Lower lobe of right lung (tissue), 2 donors: ENCODE measurements around the gene GIMAP8. TPM values are rescaled to one million over a fixed set of nuclear protein-coding genes. Genes with fewer than 3 reads are reported as not detected.
A peak's percentile ranks its signal among the peaks of the same experiment; 100 is the strongest.

Source experiments
- ATAC-seq, 2 donors: fragments of 200-7000 bp; cut with Tn5 transposase; one replicate each; pipeline ENCODE4 v1.9.1; 2020 to 2022; ENCODE audit warnings: mild to moderate bottlenecking in 2 of 2, moderate library complexity in 2 of 2
- DNase-seq: peaks from one replicate; pipeline ENCODE4 v3.0.0-alpha.2; 2020
- H3K27ac ChIP-seq: fragments of 200-600 bp; one replicate; pipeline ENCODE4 v1.8.0; 2022
- H3K27me3 ChIP-seq: fragments of 200-600 bp; one replicate; pipeline ENCODE4 v1.8.0; 2022; ENCODE audit warnings: low read depth
- H3K36me3 ChIP-seq: fragments of 200-600 bp; one replicate; pipeline ENCODE4 v1.8.0; 2022; ENCODE audit warnings: mild to moderate bottlenecking
- H3K4me1 ChIP-seq: fragments of 200-600 bp; one replicate; pipeline ENCODE4 v1.8.0; 2022
- H3K4me3 ChIP-seq: fragments of 200-600 bp; one replicate; pipeline ENCODE4 v1.8.0; 2022; ENCODE audit warnings: mild to moderate bottlenecking
- H3K9me3 ChIP-seq: fragments of 200-600 bp; one replicate; pipeline ENCODE4 v1.8.0; 2022
- intact Hi-C: fragments of 100-400 bp; cut with DNase I; formaldehyde crosslinking; loops from one replicate; pipeline ENCODE4 v1.11.0; 2022
- total RNA-seq: library from RNA; stranded (reverse); fragmentation: NEBNext Ultra II Directional; extraction: Animal tissue kit (Norgen Biotek cat#: 25700); gene quantifications from one replicate; pipeline ENCODE4 v1.2.1, GENCODE V29; 2021
- TF ChIP-seq, protein P1 (sequence below): fragments of 200-600 bp; IDR thresholded peaks from one replicate; pipeline ENCODE4 v1.8.0; 2022; ENCODE audit warnings: antibody characterized with exemption, mild to moderate bottlenecking
- donor health status: DM: no; HTN: yes; CAD: no; lungs with severe emphysema.

GIMAP8 gene
- total RNA-seq, 1 donor from 2014 or later, result 44.4 TPM

DNA sequence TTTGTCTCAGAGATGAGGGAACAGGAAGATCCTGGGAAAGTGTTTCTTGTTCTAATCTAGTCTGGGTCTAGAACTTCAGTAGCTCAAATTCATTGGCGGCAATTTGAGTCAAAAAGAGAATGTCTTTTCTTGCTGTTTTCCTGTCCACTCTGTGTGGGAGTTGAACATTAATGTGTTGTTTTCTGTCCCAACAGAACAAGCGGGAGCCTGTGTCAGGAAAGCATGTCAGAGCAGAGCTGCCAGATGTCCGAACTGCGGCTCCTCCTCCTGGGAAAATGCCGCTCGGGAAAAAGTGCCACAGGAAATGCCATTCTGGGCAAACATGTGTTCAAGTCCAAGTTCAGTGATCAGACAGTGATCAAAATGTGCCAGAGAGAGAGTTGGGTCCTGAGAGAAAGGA lies 16.0 kb downstream of the GIMAP8 start:
- Histone ChIP-seq H3K9me3 (peaks cover 20% of the 10 kb centered on the region), H3K4me1 (peaks cover 27% of the 10 kb centered on the region), H3K27ac (no peak overlapping the region), H3K27me3 (no peaks in the 10 kb centered on the region), H3K4me3 (peak overlapping the region; percentile 46), H3K36me3 (peaks cover 46% of the 10 kb centered on the region)
- no peak for DNase-seq
- intact Hi-C loops, result no loop called here
- ATAC-seq, result peak in 1 of 2 donors; percentile 35
- TF ChIP-seq, protein P1, sequence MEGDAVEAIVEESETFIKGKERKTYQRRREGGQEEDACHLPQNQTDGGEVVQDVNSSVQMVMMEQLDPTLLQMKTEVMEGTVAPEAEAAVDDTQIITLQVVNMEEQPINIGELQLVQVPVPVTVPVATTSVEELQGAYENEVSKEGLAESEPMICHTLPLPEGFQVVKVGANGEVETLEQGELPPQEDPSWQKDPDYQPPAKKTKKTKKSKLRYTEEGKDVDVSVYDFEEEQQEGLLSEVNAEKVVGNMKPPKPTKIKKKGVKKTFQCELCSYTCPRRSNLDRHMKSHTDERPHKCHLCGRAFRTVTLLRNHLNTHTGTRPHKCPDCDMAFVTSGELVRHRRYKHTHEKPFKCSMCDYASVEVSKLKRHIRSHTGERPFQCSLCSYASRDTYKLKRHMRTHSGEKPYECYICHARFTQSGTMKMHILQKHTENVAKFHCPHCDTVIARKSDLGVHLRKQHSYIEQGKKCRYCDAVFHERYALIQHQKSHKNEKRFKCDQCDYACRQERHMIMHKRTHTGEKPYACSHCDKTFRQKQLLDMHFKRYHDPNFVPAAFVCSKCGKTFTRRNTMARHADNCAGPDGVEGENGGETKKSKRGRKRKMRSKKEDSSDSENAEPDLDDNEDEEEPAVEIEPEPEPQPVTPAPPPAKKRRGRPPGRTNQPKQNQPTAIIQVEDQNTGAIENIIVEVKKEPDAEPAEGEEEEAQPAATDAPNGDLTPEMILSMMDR, result no peak

DNA sequence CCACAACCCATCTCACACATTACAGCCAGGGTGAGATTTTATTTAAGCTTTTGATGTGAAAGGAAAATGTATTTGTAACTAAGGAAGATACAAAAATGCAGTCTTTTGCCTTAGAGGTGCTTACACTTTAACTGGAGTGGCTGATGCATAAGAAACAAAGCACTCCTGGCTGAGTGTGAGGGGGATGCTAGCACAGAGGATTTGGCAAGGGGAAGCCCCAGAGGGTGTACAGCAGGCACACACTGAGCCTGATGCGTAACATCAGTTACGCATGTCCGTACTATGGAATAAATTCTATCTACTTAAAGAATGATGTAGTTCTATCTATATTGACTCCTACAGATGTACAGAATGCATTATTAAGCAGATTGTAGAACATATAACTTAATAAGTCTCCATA lies 17.8 kb downstream of the GIMAP8 start:
- TF ChIP-seq, protein P1, result no peak
- no peak for ATAC-seq
- H3K27ac ChIP-seq, result no peak overlapping the region

DNA sequence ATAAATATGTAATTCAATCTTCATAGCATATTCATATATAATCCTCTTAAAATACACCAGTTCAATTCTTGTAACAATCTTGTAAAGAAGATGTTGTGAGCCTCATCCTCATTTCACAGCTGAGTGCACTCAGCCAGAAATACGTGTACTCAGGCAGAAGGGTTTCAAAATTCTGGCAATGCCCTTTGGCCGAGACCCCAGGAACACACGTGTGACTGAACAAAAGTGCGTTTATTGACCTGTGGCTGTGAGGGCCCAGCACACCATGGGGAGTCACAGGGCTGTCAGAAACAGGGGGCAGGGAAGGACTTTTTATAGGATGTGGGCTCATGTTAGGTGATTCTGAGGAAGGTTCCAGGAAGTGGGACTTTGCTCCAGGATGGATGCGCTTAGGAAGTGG lies 21.5 kb downstream of the GIMAP8 start:
- Histone ChIP-seq H3K4me1 (peaks cover 7% of the 10 kb centered on the region), H3K36me3 (peaks cover 83% of the 10 kb centered on the region), H3K27ac (no peak overlapping the region), H3K9me3 (no peaks in the 10 kb centered on the region), H3K27me3 (no peaks in the 10 kb centered on the region), H3K4me3 (peak overlapping the region; percentile 46)
- ATAC-seq, result no peak
- intact Hi-C loops, result no loop called here
- no peak for DNase-seq
- TF ChIP-seq, protein P1, result no peak

More for the DNA sequence above, 17.8 kb downstream of the GIMAP8 start:
- H3K4me1 ChIP-seq, result peaks cover 27% of the 10 kb centered on the region
- H3K9me3 ChIP-seq, result peaks cover 5% of the 10 kb centered on the region
- no peak for DNase-seq
- peak overlapping the region; percentile 46 for H3K4me3 ChIP-seq
- peaks cover 59% of the 10 kb centered on the region for H3K36me3 ChIP-seq
- intact Hi-C loops, result no loop called here
- no peaks in the 10 kb centered on the region for H3K27me3 ChIP-seq

DNA sequence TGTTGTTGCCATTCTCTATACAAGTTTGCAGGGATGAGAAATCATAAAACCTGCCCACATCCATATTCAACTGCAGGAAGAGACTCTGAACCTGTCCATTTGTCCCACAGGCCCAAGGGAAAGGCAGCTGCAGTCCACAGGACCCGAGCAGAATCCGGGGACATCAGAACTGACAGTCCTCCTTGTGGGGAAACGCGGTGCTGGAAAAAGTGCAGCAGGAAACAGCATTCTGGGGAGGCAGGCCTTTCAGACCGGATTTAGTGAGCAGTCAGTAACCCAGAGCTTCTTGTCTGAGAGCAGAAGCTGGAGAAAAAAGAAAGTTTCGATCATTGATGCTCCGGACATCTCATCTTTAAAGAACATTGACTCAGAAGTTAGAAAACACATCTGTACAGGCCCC lies 23.5 kb downstream of the GIMAP8 start:
- ATAC-seq (no peak), DNase-seq (no peak)
- peaks cover 15% of the 10 kb centered on the region for H3K4me1 ChIP-seq
- H3K9me3 ChIP-seq, result no peaks in the 10 kb centered on the region
- H3K36me3 ChIP-seq, result peaks cover 79% of the 10 kb centered on the region
- H3K4me3 ChIP-seq, result no peak overlapping the region
- H3K27me3 ChIP-seq, result no peaks in the 10 kb centered on the region
- TF ChIP-seq, protein P1, result no peak
- H3K27ac ChIP-seq, result no peak overlapping the region
- intact Hi-C loops, result no loop called here

DNA sequence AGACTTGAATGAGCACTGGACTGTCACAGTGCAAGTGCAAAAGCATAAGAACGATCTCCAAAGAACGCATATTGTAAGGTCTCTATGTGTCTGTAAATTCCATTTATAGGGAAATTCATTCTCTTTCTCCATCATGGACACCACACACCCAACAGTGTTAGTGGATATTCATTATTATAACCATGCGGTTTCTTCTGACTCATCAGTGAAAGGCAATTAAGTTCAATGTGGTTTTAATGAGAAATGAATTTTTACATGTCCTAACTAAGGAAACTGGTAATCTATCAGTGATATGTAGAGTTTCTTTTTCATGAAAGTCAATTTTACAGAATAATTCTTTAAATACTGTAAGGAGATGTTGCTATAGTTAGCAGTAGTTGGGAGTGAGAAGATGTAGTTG lies 25.9 kb downstream of the GIMAP8 start:
- ATAC-seq (no peak), DNase-seq (no peak)
- intact Hi-C loops, result no loop called here
- peaks cover 59% of the 10 kb centered on the region for H3K36me3 ChIP-seq
- H3K27me3 ChIP-seq, result no peaks in the 10 kb centered on the region
- no peak overlapping the region for H3K27ac ChIP-seq
- peaks cover 23% of the 10 kb centered on the region for H3K4me1 ChIP-seq
- no peak overlapping the region for H3K4me3 ChIP-seq
- H3K9me3 ChIP-seq, result no peaks in the 10 kb centered on the region
- TF ChIP-seq, protein P1, result no peak
